ENCODE data around the gene SH3RF2.

GRCh38 chr5:145921211-145921610 is 15.2 kb upstream of the SH3RF2 start:
- TF ChIP-seq POLR2A (IDR thresholded peaks at IDR 0.05) = no peak
- no peak for TF ChIP-seq CTCF (IDR thresholded peaks at IDR 0.05)

Measured in uterus (tissue), 2 donors.